Stimulated activated CD8-positive, alpha-beta memory T cell treated with anti-CD3 and anti-CD28 coated beads, Interleukin-7, amount 100 ng/mL, for 24 hours (primary cell): ENCODE measurements around the gene PCNT.
"Not testable (repeated sequence)": the region's sequence is repeated elsewhere in the genome, so short reads cannot be mapped to it uniquely, and the experiment has no call there.

ENCODE experiments used
- DNase-seq: peaks from one replicate; pipeline ENCODE4 v3.0.0-alpha.2; 2020; ENCODE audit warnings: low read depth

Gene PCNT

DNA sequence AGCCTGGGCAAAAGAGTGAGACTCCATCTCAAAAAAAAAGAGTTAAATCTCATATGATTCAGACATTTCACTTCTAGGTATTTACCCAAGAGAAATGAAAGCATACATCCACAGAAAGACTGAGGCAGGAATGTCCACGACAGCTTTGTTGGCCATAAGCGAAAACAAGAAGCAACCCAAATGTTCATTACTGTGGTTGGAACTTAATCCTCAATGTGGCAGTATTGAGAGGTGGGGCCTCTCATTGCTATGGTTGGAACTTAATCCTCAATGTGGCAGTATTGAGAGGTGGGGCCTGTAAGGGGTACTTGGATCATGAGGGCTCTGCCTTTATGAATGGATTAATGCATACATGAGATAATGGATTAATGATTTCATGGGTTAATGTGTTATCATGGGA, 15.5 kb upstream of the PCNT start:
- no peak for DNase-seq

DNA sequence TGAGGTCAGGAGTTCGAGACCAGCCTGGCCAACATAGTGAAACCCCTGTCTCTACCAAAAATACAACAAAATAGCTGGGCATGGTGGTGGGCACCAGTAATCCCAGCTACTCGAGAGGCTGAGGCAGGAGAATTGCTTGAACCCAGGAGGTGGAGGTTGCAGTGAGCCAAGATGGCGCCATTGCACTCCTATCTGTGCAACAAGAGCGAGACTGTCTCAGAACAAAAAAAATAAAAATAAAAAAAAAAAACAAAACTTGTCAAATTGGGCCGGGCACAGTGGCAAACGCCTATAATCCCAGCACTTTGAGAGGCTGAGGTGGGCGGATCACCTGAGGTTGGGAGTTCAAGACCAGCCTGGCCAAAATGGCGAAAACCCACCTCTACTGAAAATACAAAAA, 13.7 kb upstream of the PCNT start:
- DNase-seq: not testable (repeated sequence)

DNA sequence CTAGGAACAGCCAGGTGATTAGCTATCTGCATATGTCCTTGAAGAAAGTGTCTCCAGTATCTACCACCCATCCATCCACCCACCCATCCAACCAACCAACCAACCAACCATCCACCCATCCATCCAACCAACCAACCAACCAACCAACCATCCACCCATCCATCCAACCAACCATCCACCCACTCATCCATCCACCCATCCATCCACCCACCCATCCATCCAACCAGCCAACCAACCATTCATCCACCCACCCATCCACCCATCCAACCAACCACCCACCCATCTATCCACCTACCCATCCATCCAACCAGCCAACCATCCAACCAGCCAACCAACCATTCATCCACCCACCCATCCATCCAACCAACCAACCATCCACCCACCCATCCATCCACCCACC, 12.4 kb upstream of the PCNT start:
- DNase-seq: no peak

- no peak for DNase-seq
These were observed 11.0 kb upstream of the PCNT start for GRCh38 chr21:46312949-46313348.

- DNase-seq: no peak
These were observed 9.4 kb upstream of the PCNT start for GRCh38 chr21:46314441-46315020.

- no peak for DNase-seq
These were observed 7.1 kb upstream of the PCNT start for GRCh38 chr21:46316708-46317324.

DNA sequence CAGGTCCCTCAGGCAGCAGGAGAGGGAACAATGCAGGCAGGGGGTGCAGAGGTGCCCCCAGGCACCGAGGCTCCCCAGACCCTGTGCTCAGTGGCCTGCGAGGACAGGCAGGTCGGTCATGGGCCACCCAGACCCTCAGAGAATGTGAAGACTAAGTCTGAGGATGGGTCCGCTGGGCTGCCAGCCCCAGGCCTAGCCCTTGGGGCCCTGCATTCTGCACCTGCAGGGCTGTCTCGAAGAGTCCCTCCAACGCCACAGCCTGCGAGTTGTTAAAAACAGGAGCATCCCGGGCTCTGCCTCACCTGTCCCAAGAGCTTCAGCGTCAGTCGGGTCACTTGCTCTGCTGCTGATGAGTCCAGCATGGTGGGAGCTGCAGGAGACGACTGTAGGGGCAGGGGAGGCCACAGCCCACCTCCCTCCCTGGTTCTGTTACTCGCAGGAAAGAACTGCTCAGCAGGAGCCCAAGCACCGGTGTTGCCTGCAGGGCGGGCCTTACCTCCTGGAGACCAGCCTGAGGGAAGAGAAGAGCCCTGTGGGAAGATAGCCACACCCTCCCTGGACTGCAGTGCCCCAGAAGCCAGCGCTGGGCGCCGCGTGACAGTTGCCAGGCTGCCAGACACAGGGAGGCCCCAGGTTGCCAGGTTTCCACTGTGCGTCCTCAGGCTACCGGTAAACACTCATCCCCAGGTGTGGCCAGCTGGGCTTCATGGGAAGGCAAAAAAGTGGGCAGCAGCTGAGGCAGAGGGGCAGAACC, 6.1 kb upstream of the PCNT start:
- DNase-seq: no peak

DNA sequence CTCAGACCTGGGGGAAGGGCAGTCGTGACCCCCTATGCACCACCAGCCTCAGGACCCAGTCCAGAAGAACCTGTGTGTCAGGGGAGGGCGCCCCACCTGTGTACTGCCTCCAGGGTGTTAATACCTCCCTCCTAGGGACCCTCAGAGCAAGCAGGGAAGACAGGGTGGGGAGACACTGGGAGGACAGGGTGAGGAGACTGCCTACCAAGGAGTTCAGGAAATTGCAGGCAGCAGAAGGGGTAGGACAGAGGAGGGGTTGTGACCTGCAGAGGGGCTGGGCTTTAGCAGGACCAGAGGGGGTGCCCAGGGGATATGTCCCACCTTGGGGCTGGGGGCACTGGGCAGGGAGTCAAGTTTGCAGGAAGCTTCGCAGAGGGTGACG, 5.5 kb upstream of the PCNT start:
- DNase-seq: no peak

- no peak for DNase-seq
These were observed 4.8 kb upstream of the PCNT start for GRCh38 chr21:46319186-46319585.

- no peak for DNase-seq
These were observed 3.6 kb upstream of the PCNT start for GRCh38 chr21:46320331-46320801.

DNA sequence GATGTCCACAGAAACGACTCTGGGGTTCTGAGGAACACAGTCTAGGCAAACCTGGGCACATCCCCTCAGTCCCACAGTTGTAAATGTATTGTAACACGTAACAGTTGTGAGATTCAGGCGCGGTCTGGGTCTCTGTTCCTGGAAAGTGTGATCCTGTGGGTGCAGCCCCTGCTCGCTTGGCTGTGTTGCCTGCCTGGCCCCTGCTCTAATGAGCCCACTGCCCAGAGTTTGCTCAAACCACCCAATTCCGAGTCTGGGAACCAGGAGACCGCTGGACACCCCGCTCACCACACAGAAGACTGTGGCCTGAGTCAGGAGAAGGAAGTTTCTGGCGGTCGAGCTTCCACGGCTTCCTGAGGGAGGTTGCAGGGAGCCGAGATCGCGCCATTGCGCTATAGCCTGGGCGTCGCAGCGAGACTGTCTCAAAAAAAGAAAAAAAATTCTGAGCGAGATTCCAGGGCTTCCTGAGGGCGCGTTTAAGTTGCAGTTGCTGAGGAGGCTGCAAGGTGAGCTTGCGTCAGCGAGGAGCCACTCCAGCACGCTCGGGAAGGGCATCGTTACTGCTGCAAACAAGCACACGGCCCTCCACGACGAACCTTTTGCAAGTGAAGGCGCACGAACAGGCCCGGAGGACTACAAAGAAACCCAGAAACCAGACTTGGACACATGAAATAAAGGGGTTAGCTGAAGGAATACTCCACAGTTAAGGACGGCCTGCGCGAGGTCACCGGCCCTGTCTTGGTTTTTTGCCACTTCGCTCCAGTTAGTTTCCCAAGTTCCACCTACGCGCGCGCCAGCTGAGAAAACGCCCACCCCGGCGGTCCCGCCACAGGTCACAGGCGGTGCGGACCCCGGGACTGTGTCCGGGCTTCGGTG, 1.4 kb upstream of the PCNT start:
- DNase-seq: no peak

- no peak for DNase-seq
These were observed 688 bp upstream of the PCNT start for GRCh38 chr21:46323227-46323709.

DNA sequence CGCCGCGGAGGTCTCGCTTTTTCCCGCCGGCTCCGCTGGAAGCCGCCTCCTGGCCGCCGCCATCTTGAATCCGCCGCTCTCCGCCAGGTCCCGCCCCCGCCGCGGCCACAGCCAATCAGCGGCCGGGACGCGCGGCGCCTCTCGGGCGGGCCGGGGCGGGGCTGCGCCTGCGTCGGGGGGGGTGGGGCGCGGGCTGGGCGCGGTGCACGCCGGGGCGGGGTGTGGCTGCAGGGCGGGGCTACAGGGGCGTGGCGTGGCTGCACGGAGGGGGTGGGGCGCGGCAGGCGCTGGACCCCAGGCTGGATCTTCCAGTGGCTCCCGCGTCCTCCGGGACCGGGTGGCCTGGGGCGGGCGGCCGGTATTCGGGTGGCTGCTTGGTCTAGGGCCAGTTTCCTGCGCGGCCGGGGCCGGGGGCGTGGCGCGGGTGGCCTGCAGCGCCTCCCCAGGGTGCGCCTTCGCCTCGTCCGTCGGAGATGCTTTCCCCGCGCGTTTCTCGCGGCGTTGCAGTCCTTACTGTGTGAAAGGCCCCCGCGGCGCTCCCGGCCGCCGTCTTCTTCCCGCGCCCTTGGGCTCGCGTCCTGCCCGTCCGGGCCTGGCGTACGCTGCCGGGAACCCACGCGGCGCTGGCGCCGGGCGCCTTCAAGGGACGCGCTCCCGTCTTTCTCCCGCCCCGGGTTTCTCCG, 575 bp downstream of the PCNT start:
- peak; percentile 72 for DNase-seq

- no peak for DNase-seq
These were observed 1.3 kb downstream of the PCNT start for GRCh38 chr21:46325073-46325912.

DNA sequence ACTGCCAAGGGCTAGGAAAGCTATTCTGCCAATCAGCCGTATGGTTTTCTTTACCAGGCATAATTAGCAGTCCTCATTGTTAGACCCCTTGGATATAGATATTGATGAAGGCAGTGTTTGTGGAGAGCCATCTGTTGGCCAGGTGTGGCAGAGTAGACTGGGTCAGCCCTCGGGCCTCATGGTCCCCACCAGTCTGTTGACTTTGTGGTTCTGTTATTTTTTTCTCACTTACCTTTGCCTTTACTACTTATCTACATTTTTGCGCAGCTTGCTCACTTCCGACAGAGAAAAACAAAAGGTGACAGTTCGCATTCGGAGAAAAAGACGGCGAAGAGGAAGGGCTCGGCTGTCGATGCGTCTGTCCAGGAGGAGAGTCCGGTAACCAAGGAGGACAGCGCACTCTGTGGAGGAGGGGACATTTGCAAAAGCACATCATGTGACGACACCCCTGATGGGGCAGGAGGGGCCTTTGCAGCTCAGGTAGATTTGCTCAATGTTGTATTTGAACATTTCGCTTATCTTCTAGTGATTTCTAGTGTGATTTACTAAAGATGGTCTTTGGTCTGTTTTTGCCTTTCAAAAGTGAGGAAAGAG, 2.3 kb downstream of the PCNT start:
- no peak for DNase-seq

DNA sequence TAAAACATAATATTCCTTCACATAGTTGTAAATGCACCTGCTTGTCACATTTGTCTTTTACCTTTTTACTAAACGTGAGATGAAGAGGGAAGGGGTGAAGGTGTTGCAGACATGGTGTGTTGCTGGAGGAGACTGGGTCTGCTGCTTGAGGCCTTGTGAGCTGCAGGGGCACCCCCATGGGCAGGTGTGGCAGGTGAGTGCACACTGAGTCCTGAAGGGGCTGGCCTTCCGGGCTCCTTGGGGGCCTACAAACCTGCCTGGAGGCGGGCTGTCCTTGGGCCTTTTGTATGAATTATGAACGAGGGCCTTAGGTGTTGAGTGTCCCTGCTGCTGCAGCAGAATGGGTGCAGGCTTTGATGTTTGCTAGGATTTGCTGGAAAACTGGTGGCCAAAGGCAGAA, 3.8 kb downstream of the PCNT start:
- no peak for DNase-seq

DNA sequence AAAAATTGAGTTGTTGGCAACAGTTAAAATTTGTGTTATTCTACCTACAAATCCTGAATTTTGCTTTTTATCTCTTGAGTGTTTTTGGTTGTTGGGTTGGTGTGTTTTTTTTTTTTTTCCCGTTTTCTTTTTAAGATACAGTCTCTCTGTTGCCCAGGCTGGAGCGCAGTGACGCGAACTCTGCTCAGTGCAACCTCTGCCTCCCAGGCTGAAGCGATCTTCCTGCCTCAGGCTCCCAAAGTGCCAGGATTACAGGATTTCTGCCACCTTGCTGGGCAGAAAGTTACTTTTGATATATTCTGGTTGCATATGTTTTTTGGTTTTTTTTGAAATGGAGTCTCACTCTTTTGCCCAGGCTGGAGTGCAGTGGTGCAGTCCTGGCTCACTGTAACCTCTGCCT, 4.2 kb downstream of the PCNT start:
- no peak for DNase-seq

- DNase-seq: no peak
These were observed 5.8 kb downstream of the PCNT start for GRCh38 chr21:46329796-46330195.

DNA sequence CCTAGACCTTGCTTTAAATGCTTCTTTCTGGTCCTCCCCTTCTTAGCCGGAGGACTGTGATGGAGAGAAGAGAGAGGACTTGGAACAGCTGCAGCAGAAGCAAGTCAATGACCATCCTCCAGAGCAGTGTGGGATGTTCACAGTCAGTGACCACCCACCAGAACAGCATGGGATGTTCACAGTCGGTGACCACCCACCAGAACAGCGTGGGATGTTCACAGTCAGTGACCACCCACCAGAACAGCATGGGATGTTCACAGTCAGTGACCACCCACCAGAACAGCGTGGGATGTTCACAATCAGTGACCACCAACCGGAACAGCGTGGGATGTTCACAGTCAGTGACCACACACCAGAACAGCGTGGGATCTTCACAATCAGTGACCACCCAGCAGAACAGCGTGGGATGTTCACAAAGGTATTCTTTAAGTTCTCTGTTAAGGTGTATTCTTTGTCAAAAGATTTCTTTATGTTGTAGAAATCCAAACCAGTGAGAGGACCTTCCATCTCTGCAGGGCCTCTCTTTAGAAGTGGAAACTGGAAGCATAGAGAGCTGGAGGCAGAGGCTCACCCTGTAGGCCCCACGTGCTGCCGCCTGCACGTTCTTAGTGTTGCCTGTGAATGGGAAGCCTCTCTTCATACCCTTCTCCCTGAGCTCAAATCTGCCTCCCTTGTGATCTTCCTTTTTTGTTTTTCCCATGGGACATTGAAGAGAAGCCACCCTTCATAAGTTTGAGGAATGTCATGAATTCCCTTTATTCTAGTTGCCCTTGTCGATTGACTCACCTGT, 10.6 kb downstream of the PCNT start:
- no peak for DNase-seq

GRCh38 chr21:46336603-46337002, 12.6 kb downstream of the PCNT start:
- no peak for DNase-seq
